Measurements from ENCODE around the gene MPP2.

The MPP2 gene

DNA sequence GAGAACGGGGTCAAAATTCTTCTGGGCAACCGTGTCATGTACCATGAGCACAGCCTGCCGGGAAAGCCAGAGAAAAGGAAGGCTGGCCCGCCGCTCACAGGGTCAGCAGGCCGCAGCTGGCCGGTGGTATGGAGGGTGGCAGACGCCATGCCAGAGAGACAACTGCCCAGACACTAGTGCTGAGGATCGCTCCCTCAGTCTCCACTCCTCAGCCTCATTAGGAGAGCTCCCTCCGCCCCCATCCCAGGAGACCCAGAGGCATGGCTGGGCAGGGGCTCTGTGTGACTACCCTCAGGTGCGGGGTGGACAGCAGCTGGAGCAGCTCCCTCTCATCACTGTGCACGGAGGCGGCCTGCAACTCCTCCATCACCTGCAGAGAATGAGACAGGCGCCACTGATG is 77.6 kb downstream of the MPP2 start:
- DNase-seq (ENCODE audit: low read depth): no peak
- H3K4me3 ChIP-seq (ENCODE audit: low read length): no peak overlapping the region
- TF ChIP-seq, protein P1, sequence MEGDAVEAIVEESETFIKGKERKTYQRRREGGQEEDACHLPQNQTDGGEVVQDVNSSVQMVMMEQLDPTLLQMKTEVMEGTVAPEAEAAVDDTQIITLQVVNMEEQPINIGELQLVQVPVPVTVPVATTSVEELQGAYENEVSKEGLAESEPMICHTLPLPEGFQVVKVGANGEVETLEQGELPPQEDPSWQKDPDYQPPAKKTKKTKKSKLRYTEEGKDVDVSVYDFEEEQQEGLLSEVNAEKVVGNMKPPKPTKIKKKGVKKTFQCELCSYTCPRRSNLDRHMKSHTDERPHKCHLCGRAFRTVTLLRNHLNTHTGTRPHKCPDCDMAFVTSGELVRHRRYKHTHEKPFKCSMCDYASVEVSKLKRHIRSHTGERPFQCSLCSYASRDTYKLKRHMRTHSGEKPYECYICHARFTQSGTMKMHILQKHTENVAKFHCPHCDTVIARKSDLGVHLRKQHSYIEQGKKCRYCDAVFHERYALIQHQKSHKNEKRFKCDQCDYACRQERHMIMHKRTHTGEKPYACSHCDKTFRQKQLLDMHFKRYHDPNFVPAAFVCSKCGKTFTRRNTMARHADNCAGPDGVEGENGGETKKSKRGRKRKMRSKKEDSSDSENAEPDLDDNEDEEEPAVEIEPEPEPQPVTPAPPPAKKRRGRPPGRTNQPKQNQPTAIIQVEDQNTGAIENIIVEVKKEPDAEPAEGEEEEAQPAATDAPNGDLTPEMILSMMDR (conservative IDR thresholded peaks at IDR 0.05; ENCODE audit: low read depth, low read length): no peak

DNA sequence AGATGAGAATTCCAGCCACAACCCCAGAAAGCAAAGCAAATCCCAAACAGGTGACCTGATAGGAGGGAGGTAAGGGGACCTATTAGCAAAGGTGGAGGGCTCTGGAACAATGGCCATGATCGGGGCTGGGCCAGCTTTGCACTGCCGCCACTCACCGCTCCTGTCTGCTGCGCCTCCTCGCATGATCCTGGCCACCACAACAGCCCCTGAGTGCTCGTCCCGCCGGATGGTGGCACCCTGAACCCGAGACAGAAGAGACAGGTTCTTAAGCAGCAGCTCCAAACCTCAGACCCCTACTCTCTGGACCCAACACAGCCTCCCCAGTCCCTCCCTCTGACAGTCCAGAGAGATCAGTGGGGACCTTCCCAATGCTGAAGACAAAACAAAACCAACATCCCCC is 79.7 kb downstream of the MPP2 start:
- no peak for DNase-seq (ENCODE audit: low read depth)
- H3K4me3 ChIP-seq (ENCODE audit: low read length): no peak overlapping the region
- TF ChIP-seq, protein P1 (conservative IDR thresholded peaks at IDR 0.05; ENCODE audit: low read depth, low read length): no peak

DNA sequence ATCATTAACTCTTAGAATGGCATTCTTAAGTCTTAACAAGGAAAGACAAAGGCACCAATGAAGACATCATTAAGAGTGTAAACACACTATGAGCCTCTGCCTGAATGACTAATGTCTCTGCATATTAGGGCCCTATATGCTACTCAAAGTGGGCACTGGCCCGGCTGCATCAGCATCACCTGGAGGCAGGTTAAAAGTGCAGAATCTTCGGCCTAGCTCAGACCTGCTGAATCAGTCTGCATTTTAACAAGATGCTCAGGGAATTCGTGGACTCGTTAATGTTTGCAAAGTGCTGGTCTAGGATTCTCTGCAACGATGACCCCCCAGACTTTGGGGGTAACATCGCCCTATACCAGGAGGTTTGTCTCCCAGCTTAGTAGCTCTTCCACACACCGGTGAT is 81.1 kb downstream of the MPP2 start:
- H3K4me3 ChIP-seq (ENCODE audit: low read length): no peak overlapping the region
- TF ChIP-seq, protein P1 (conservative IDR thresholded peaks at IDR 0.05; ENCODE audit: low read depth, low read length): no peak
- DNase-seq (ENCODE audit: low read depth): no peak

DNA sequence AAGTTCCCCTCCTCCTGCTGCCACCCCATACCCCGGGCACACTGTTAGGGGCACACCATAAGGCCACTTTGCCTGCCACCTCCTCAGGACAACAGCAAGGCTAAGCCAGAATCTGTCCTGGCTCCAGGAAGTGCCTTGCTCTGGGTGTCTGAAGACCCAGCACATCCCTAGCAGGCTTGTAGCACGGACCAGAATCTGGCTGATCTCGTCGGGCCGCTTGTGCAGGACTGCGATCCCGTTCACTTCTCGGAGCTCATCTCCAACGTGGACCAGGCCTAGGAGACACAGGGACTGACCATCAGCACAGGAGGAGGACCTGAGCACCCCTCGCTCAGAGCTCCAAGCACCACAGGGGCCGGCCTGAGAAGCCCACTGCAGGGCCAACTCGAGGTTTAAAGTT is 81.8 kb downstream of the MPP2 start:
- no peak for DNase-seq (ENCODE audit: low read depth)
- TF ChIP-seq, protein P1 (conservative IDR thresholded peaks at IDR 0.05; ENCODE audit: low read depth, low read length): no peak
- H3K4me3 ChIP-seq (ENCODE audit: low read length): no peak overlapping the region

Data from retinal pigment epithelial cell (primary cell).